Activated T-cell treated with anti-CD3 and anti-CD28 coated beads, Interleukin-2, amount 50 U/mL, for 48 hours (primary cell): ENCODE results near the gene DNM3.
A peak's percentile ranks its signal among the peaks of the same experiment; 100 is the strongest.

Experiments used
- DNase-seq, 2 experiments: peaks; one replicate each; pipeline ENCODE4 v3.0.0-alpha.2; 2020

The DNM3 gene

GRCh38 chr1:171819946-171820345 is 21.4 kb upstream of the DNM3 start:
- no peak for DNase-seq

GRCh38 chr1:171826973-171827372 is 14.3 kb upstream of the DNM3 start:
- DNase-seq = no peak

- no peak for DNase-seq
Measured at GRCh38 chr1:171828794-171829193, 12.5 kb upstream of the DNM3 start.

GRCh38 chr1:171833091-171833825 is 8.0 kb upstream of the DNM3 start:
- DNase-seq = no peak

GRCh38 chr1:171834821-171835220 is 6.5 kb upstream of the DNM3 start:
- no peak for DNase-seq

GRCh38 chr1:171835891-171836290 is 5.4 kb upstream of the DNM3 start:
- no peak for DNase-seq

GRCh38 chr1:171841931-171842761 is 848 bp downstream of the DNM3 start:
- DNase-seq = peak in 1 of 2 experiments; percentile 25

- DNase-seq = no peak
Measured at GRCh38 chr1:171844381-171844780, 3.1 kb downstream of the DNM3 start.

- no peak for DNase-seq
Measured at GRCh38 chr1:171845998-171846397, 4.7 kb downstream of the DNM3 start.

- no peak for DNase-seq
Measured at GRCh38 chr1:171849245-171849898, 8.1 kb downstream of the DNM3 start.

- DNase-seq = no peak
Measured at GRCh38 chr1:171850651-171851350, 9.5 kb downstream of the DNM3 start.

GRCh38 chr1:171852272-171852671 is 11.0 kb downstream of the DNM3 start:
- no peak for DNase-seq

- no peak for DNase-seq
Measured at GRCh38 chr1:171855381-171855780, 14.1 kb downstream of the DNM3 start.

- DNase-seq = no peak
Measured at GRCh38 chr1:171858696-171859095, 17.4 kb downstream of the DNM3 start.

GRCh38 chr1:171860696-171861095 is 19.4 kb downstream of the DNM3 start:
- no peak for DNase-seq

- DNase-seq = no peak
Measured at GRCh38 chr1:171863531-171863930, 22.2 kb downstream of the DNM3 start.

GRCh38 chr1:171864308-171864707 is 23.0 kb downstream of the DNM3 start:
- no peak for DNase-seq

- no peak for DNase-seq
Measured at GRCh38 chr1:171865106-171865505, 23.8 kb downstream of the DNM3 start.

- DNase-seq = no peak
Measured at GRCh38 chr1:171867236-171867635, 25.9 kb downstream of the DNM3 start.

- DNase-seq = no peak
Measured at GRCh38 chr1:171868217-171868803, 27.0 kb downstream of the DNM3 start.

GRCh38 chr1:171869097-171869496 is 27.8 kb downstream of the DNM3 start:
- no peak for DNase-seq

- DNase-seq = no peak
Measured at GRCh38 chr1:171871848-171872247, 30.6 kb downstream of the DNM3 start.

- no peak for DNase-seq
Measured at GRCh38 chr1:171872430-171872829, 31.1 kb downstream of the DNM3 start.
